PC-9 (cell line): ENCODE data around the gene NEURL2. TPM values are rescaled to one million over a fixed set of nuclear protein-coding genes. Genes with fewer than 3 reads are reported as not detected.
A peak's percentile ranks its signal among the peaks of the same experiment; 100 is the strongest.

Experiments used
- BruUV-seq: library from RNA; stranded (reverse); fragments of 400-500 nt; replicated peaks from 2 replicates; lab custom pipeline; 2021; lab: Mats Ljungman, UMichigan
- CTCF ChIA-PET: fragments of 300-600 bp; sonication (Branson Sonifier 250); formaldehyde crosslinking; loops from one replicate; lab custom pipeline; 2022; ENCODE audit warnings: antibody characterized with exemption; lab: Charles Lee
- POLR2A ChIA-PET: fragments of 300-600 bp; sonication (Branson Sonifier 250); formaldehyde crosslinking; loops from one replicate; lab custom pipeline; 2022; ENCODE audit warnings: antibody characterized with exemption; ENCODE audit not compliant: unreplicated experiment; lab: Charles Lee
- DNase-seq, 2 experiments: peaks; one replicate each; pipeline versions ENCODE4 v3.0.0 to v3.0.0-alpha.2; 2015 to 2022; ENCODE audit warnings: mixed read lengths in 1 of 2
- H2AFZ ChIP-seq: fragments of 200-600 bp; sonication (generic); 2 replicates; pipeline ENCODE4 v1.8.1; 2017; ENCODE audit warnings: antibody characterized with exemption
- H3F3A ChIP-seq: fragments of 200-600 bp; sonication (generic); 2 replicates; pipeline ENCODE4 v1.8.1; 2017; ENCODE audit warnings: antibody characterized with exemption, mild to moderate bottlenecking, low read depth; ENCODE audit not compliant: insufficient read depth
- H3K27ac ChIP-seq: fragments of 200-600 bp; sonication (generic); 2 replicates; pipeline ENCODE4 v1.6.1; 2016; ENCODE audit warnings: mixed run types
- H3K27me3 ChIP-seq: fragments of 200-600 bp; sonication (generic); 2 replicates; pipeline ENCODE4 v1.6.1; 2016; ENCODE audit warnings: low read depth, mixed run types; ENCODE audit not compliant: insufficient read depth
- H3K36me3 ChIP-seq: fragments of 200-600 bp; sonication (generic); 2 replicates; pipeline ENCODE4 v1.6.1; 2016; ENCODE audit warnings: low read depth, mixed run types
- H3K4me1 ChIP-seq: fragments of 200-600 bp; sonication (generic); replicated peaks from 2 replicates; pipeline ENCODE4 v1.6.1; 2016; ENCODE audit warnings: mixed run types; ENCODE audit not compliant: insufficient read depth
- H3K4me2 ChIP-seq: fragments of 200-600 bp; sonication (generic); 2 replicates; pipeline ENCODE4 v1.6.1; 2017; ENCODE audit warnings: mixed run types
- H3K4me3 ChIP-seq: fragments of 200-600 bp; sonication (generic); 2 replicates; pipeline ENCODE4 v1.6.1; 2016; ENCODE audit warnings: mixed run types
- H3K79me2 ChIP-seq: fragments of 200-600 bp; sonication (generic); 2 replicates; pipeline ENCODE4 v1.6.1; 2017; ENCODE audit warnings: low read depth, mixed run types
- H3K9me2 ChIP-seq: fragments of 200-600 bp; sonication (generic); 2 replicates; pipeline ENCODE4 v1.8.1; 2017; ENCODE audit warnings: mild to moderate bottlenecking; ENCODE audit not compliant: insufficient read depth
- H3K9me3 ChIP-seq: fragments of 200-600 bp; sonication (generic); 2 replicates; pipeline ENCODE4 v1.8.1; 2016; ENCODE audit warnings: low read depth; ENCODE audit not compliant: insufficient read depth
- H4K20me1 ChIP-seq: fragments of 200-600 bp; sonication (generic); 2 replicates; pipeline ENCODE4 v1.8.1; 2017; ENCODE audit not compliant: insufficient read depth
- EZH2 ChIP-seq: fragments of 200-600 bp; sonication (generic); IDR thresholded peaks from 2 replicates; pipeline ENCODE4 v1.8.0; 2017; ENCODE audit warnings: antibody characterized with exemption, low read depth
- intact Hi-C: fragments of 100-400 bp; cut with micrococcal nuclease; formaldehyde crosslinking; loops from one replicate; pipeline ENCODE4 v1.10.0; 2022; ENCODE audit not compliant: unreplicated experiment
- total RNA-seq: library from RNA; stranded (reverse); gene quantifications from 2 replicates; pipeline ENCODE4 v1.2.3, GENCODE V29; 2021
- TF ChIP-seq, protein P1 (sequence below): fragments of 200-600 bp; sonication (generic); conservative IDR thresholded peaks from 2 replicates; pipeline ENCODE4 v1.6.1; 2017; ENCODE audit warnings: mixed run types, antibody characterized with exemption, mild to moderate bottlenecking, moderate library complexity

The NEURL2 gene
- total RNA-seq, 1 experiment from 2014 or later: 6.5 TPM

- H4K20me1 ChIP-seq: peaks cover 9% of the 10 kb centered on the region
- POLR2A ChIA-PET: interaction anchor here (0.6 kb wide), 1 partner anchor 135 kb away, joined by 4 read pairs; no protein-coding TSS in a partner anchor
- 0 out of 2 replicates have a peak, but pooled peaks cover 5% of the 10 kb centered on the region for H3K36me3 ChIP-seq
- H3K27me3 ChIP-seq: no peaks in the 10 kb centered on the region
- peaks cover 6% of the 10 kb centered on the region for H3K79me2 ChIP-seq
- TF ChIP-seq EZH2: no peak
- TF ChIP-seq, protein P1, sequence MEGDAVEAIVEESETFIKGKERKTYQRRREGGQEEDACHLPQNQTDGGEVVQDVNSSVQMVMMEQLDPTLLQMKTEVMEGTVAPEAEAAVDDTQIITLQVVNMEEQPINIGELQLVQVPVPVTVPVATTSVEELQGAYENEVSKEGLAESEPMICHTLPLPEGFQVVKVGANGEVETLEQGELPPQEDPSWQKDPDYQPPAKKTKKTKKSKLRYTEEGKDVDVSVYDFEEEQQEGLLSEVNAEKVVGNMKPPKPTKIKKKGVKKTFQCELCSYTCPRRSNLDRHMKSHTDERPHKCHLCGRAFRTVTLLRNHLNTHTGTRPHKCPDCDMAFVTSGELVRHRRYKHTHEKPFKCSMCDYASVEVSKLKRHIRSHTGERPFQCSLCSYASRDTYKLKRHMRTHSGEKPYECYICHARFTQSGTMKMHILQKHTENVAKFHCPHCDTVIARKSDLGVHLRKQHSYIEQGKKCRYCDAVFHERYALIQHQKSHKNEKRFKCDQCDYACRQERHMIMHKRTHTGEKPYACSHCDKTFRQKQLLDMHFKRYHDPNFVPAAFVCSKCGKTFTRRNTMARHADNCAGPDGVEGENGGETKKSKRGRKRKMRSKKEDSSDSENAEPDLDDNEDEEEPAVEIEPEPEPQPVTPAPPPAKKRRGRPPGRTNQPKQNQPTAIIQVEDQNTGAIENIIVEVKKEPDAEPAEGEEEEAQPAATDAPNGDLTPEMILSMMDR: no peak
- no peak overlapping the region for H3K4me3 ChIP-seq
- H3K27ac ChIP-seq: no peak overlapping the region
- no peak overlapping the region for H2AFZ ChIP-seq
- peaks cover 29% of the 10 kb centered on the region for H3K4me1 ChIP-seq
- DNase-seq: no peak
- BruUV-seq: TSS peak; percentile 9
- H3K9me2 ChIP-seq: no peaks in the 10 kb centered on the region
- CTCF ChIA-PET: interaction anchor here (0.6 kb wide), 1 partner anchor 837 kb away, joined by 5 read pairs; no protein-coding TSS in a partner anchor
- intact Hi-C loops: loop anchor here (2.0 kb wide), 1 partner anchor 25 kb away; the partner anchor contains the start of gene PCIF1
- no peaks in the 10 kb centered on the region for H3K9me3 ChIP-seq
- peaks cover 35% of the 10 kb centered on the region for H3F3A ChIP-seq
- H3K4me2 ChIP-seq: peak overlapping the region; percentile 14; the same call in 1 of the 2 replicates
Observed at GRCh38 chr20:45909817-45910669, 19.0 kb upstream of the NEURL2 start.

DNA sequence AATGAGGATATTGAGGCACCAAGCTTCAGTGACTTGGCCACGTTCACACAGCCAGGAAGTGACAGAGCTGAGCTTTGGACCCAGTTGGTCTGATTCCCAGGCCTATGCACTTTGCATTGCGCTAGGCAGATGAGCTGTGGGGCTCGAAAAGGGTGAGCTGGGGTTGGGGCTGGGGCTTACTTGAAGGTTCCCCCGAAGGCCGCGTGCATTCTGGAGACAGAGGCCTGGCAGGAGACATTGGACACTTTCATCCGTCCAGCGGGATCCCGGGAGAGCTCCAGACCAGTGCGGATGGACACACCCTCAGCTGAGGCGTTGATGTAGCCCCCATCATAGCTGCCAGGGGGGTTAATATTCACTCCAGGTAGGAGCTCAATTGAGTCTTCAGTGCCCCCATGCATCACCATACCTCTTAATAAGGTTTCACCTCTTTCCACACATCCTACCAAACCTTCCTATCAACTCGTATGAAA is 18.4 kb upstream of the NEURL2 start:
- CTCF ChIA-PET: no interaction called here
- H3K9me3 ChIP-seq: no peaks in the 10 kb centered on the region
- BruUV-seq: no TSS peak

GRCh38 chr20:45908084-45908483 is 17.1 kb upstream of the NEURL2 start:
- no peak for TF ChIP-seq EZH2
- TF ChIP-seq, protein P1: no peak
- H4K20me1 ChIP-seq: peaks cover 9% of the 10 kb centered on the region
- H3K79me2 ChIP-seq: peaks cover 6% of the 10 kb centered on the region
- no peaks in the 10 kb centered on the region for H3K27me3 ChIP-seq
- H3K4me2 ChIP-seq: no peak overlapping the region
- H3F3A ChIP-seq: peaks cover 32% of the 10 kb centered on the region
- no peak for DNase-seq
- ChIA-PET POLR2A (interaction anchor here (0.6 kb wide), 1 partner anchor 34 kb away, joined by 3 read pairs; no protein-coding TSS in a partner anchor), CTCF (no interaction called here)
- H3K4me3 ChIP-seq: no peak overlapping the region
- no peak overlapping the region for H2AFZ ChIP-seq
- no peak overlapping the region for H3K27ac ChIP-seq
- intact Hi-C loops: no loop called here
- H3K9me3 ChIP-seq: no peaks in the 10 kb centered on the region
- peaks cover 18% of the 10 kb centered on the region for H3K4me1 ChIP-seq
- BruUV-seq: no TSS peak
- peaks cover 15% of the 10 kb centered on the region for H3K36me3 ChIP-seq
- no peaks in the 10 kb centered on the region for H3K9me2 ChIP-seq

More for the DNA sequence above, 18.4 kb upstream of the NEURL2 start:
- no peaks in the 10 kb centered on the region for H3K27me3 ChIP-seq
- peaks cover 11% of the 10 kb centered on the region for H3K36me3 ChIP-seq
- no peak overlapping the region for H3K4me2 ChIP-seq
- no peak overlapping the region for H2AFZ ChIP-seq
- H3K4me3 ChIP-seq: no peak overlapping the region
- peaks cover 9% of the 10 kb centered on the region for H4K20me1 ChIP-seq
- no peaks in the 10 kb centered on the region for H3K9me2 ChIP-seq
- POLR2A ChIA-PET: no interaction called here
- intact Hi-C loops: no loop called here
- DNase-seq: no peak
- H3K4me1 ChIP-seq: peaks cover 24% of the 10 kb centered on the region
- TF ChIP-seq, protein P1: no peak
- TF ChIP-seq EZH2: no peak
- H3F3A ChIP-seq: peaks cover 29% of the 10 kb centered on the region
- H3K79me2 ChIP-seq: peaks cover 6% of the 10 kb centered on the region
- H3K27ac ChIP-seq: no peak overlapping the region
